GM19023 (cell line): ENCODE data around the gene DEPP1.
"Not testable (repeated sequence)": the region's sequence is repeated elsewhere in the genome, so short reads cannot be mapped to it uniquely, and the experiment has no call there.

ENCODE experiments used
- ATAC-seq: cut with Tn5 transposase; IDR thresholded peaks from one replicate; pipeline ENCODE4 v1.9.1; 2021; ENCODE audit warnings: mild to moderate bottlenecking, moderate library complexity; ENCODE audit not compliant: unreplicated experiment

The DEPP1 gene

GRCh38 chr10:44978570-44979280, at the start of gene DEPP1:
TSS of gene DEPP1 (minus strand) at chr10:44978809. CDS start at chr10:44978030, 779 bp downstream.
- ATAC-seq, result no peak

- ATAC-seq, result no peak
Measured at GRCh38 chr10:45023426-45023825, 44.8 kb upstream of the DEPP1 start.

GRCh38 chr10:45015590-45015989, 37.0 kb upstream of the DEPP1 start:
- ATAC-seq, result no peak

- ATAC-seq, result not testable (repeated sequence)
Measured at GRCh38 chr10:45014557-45014956, 35.9 kb upstream of the DEPP1 start.

- peak; percentile 62 for ATAC-seq
Measured at GRCh38 chr10:45008524-45009161, 30.0 kb upstream of the DEPP1 start.

- ATAC-seq, result no peak
Measured at GRCh38 chr10:45006276-45007030, 27.8 kb upstream of the DEPP1 start.

- no peak for ATAC-seq
Measured at GRCh38 chr10:45005284-45005683, 26.7 kb upstream of the DEPP1 start.

GRCh38 chr10:45004661-45005060, 26.1 kb upstream of the DEPP1 start:
- no peak for ATAC-seq

- no peak for ATAC-seq
Measured at GRCh38 chr10:45003432-45004000, 24.9 kb upstream of the DEPP1 start.

- peak; percentile 79 for ATAC-seq
Measured at GRCh38 chr10:45001381-45002148, 23.0 kb upstream of the DEPP1 start.

GRCh38 chr10:45000752-45001380, 22.3 kb upstream of the DEPP1 start, which contains the start of gene ZNF22:
TSS of gene ZNF22 (plus strand) at chr10:45000923. CDS start at chr10:45003369, 2,446 bp downstream.
- peak; percentile 71 for ATAC-seq

GRCh38 chr10:45000138-45000751, 21.6 kb upstream of the DEPP1 start:
- no peak for ATAC-seq

GRCh38 chr10:44998146-44998631, 19.6 kb upstream of the DEPP1 start:
- no peak for ATAC-seq

GRCh38 chr10:44997105-44997748, 18.6 kb upstream of the DEPP1 start:
- ATAC-seq, result no peak

GRCh38 chr10:44995914-44996669, 17.5 kb upstream of the DEPP1 start:
- ATAC-seq, result no peak

- ATAC-seq, result no peak
Measured at GRCh38 chr10:44995581-44995913, 16.9 kb upstream of the DEPP1 start.

GRCh38 chr10:44994752-44995530, 16.3 kb upstream of the DEPP1 start:
- no peak for ATAC-seq
